Femur (tissue), 1 donor: ENCODE measurements around the gene GRIN1.

Source experiments
- DNase-seq: peaks from one replicate; pipeline ENCODE4 v3.0.0-alpha.2; 2017

GRIN1 gene

DNA sequence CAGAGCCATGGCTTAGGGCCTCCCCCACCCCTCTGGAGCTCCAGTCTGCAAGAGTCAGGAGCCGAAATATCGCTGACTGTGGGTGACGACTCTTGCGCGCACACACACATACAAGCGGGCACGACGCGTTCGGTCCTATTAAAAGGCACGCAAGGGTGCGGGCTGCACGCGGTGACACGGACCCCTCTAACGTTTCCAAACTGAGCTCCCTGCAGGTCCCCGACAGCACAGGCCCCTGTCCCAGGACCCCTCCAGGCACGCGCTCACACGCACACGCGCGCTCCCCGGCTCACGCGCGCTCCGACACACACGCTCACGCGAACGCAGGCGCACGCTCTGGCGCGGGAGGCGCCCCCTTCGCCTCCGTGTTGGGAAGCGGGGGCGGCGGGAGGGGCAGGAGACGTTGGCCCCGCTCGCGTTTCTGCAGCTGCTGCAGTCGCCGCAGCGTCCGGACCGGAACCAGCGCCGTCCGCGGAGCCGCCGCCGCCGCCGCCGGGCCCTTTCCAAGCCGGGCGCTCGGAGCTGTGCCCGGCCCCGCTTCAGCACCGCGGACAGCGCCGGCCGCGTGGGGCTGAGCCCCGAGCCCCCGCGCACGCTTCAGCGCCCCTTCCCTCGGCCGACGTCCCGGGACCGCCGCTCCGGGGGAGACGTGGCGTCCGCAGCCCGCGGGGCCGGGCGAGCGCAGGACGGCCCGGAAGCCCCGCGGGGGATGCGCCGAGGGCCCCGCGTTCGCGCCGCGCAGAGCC, at the start of gene GRIN1:
Gene GRIN1, plus strand, starts transcription at position 433 of the 746 bp plus-strand sequence. CDS start 333 bp downstream, outside the sequence.
- no peak for DNase-seq

DNA sequence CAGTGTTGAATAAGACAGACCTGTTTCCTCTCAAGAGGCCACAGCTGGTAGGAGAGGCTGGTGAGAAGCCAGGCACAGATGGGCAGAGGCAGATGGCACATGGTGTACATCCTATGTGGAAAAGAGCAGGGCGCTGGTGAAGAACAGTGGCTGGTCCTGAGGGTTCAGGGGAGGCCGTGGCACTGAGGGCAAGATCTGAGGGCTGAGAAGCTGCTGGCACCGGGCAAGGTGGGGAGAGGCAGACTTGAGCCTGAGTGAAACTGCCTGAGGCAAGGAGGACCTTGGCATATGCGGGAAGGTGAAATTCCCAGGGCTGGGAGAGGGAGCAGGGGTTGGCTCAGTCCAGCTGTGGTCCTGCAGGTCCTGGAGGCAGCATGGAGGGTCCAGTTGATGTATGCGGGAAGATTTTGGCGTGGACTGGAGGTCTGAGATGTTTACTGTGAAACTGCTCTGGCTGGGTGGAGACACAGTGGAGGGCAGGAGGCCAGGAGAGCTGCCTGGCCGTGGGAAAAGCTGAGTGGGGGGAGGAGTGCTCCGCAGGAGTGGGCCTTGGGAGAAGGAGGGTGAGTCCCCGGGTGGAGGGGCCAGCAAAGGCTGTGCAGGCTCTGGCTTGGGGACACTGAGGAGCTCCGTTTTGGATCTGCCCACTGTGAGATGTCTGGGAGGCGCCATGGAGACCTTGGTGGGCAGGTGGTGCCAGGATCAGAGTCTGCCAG, 49.6 kb upstream of the GRIN1 start:
- no peak for DNase-seq

GRCh38 chr9:137095664-137096517, 43.1 kb upstream of the GRIN1 start:
- no peak for DNase-seq

DNA sequence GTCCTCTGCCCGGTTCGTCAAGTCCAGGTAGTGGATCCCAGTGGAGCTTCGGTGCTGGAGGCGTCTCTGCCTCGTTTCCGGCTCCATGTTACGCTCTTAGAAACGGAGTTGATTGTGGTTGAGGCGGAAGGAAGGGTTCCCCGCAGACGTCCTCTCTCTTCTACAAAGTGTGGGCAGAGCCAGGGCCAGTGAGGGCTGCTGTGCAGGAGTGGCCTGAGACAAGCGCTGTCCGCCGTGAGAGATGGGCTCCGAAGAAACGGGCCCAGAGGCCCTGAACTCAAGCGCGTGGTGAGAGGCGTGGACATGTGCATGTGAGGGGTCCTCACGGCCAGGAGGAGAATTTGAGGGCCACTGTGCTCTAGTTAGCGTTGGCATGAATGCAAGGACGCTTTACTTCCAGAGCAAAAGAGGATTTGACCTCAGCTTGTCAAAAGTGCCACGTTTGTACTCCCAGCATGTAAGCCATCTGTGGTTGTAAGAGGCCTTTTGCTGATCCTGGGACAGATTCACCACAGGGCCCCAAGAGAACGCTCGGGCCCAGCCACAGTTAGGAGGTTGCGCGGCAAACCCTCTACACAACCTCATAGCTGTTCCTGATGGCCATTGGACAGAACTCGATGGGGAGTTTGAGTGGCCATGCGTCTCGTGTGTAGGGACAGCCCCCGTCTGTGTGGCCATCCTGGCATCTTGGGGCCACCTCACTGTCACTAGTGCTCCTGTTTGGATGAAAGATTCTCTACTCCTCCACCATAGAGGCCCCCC, 42.0 kb upstream of the GRIN1 start:
- DNase-seq = no peak

- no peak for DNase-seq
Measured at GRCh38 chr9:137097761-137098462, 41.0 kb upstream of the GRIN1 start.

- DNase-seq = no peak
Measured at GRCh38 chr9:137099231-137099630, 39.7 kb upstream of the GRIN1 start.

GRCh38 chr9:137103206-137103999, 35.6 kb upstream of the GRIN1 start:
- DNase-seq = no peak

GRCh38 chr9:137105814-137106661, 32.9 kb upstream of the GRIN1 start:
- no peak for DNase-seq

- no peak for DNase-seq
Measured at GRCh38 chr9:137106662-137107250, 32.2 kb upstream of the GRIN1 start.

GRCh38 chr9:137107312-137107921, 31.5 kb upstream of the GRIN1 start:
- no peak for DNase-seq

DNA sequence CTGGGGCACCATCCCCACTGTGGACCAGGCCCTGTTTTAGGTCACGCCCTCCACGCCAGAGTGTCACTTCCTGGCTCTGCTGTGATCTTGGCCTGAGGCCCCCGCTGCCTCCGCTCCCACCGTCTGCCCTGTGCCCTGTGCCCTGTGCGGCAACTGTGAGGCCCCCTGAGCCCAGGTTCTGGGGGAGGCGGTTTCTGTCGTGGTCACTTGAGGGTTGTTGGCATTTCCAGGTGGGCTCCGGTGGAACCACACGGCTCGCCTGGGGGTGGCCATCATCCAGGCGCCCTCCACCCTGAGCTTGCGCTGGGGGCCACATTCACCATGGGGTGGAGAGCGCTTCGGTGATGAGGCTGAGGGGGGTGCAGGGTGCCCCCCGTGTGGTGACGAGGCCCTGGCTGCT, 31.0 kb upstream of the GRIN1 start:
- DNase-seq = no peak

GRCh38 chr9:137108608-137109249, 30.2 kb upstream of the GRIN1 start:
- no peak for DNase-seq

DNA sequence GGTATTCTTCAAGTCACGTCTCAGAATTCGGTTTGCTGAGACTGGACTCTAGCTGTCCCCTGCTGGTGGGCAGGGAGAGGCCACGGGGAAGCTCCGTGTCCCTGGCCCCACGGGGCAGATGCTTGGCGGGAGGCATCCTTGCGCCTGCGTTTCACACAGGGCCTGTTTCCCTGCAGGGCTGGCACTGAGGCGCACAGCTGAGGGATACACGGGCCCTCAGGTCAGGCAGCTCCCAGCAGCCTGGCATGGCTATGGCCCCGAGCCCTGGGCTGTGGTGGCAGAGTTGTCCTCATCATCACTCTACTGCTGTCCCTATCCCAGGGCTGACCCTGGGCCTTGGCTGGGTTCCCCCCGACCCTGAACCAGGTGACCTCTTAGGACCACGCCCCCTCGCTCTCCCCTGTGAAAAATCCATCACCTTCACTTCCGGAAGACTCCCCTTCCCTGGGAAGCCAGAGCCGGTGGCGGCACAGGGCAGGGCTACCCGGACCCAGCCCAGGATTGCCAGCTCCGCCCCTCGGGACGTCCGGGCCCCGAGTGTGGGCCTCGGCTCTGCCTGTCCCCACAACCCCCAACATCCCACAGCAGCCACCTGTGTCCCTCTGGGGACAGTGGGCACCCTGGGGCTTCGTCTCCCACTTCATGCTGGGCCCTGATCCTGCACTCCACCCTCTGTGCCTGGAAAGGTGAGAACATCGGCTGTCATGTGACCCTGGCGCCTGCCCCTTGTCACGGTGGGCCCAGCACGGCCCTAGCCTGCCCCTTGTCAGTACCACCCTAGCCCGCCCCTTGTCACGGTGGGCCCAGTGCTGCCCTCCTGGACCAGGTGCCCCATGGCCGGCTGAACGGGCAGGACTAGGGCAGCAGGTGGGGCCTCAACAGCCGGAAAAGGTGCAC, 29.5 kb upstream of the GRIN1 start:
- DNase-seq = no peak

GRCh38 chr9:137110147-137110910, 28.6 kb upstream of the GRIN1 start:
- DNase-seq = no peak

- DNase-seq = no peak
Measured at GRCh38 chr9:137110911-137111787, 27.8 kb upstream of the GRIN1 start.
